HepG2 (cell line): ENCODE measurements around the gene NRL. TPM values are rescaled to one million over a fixed set of nuclear protein-coding genes. Genes with fewer than 3 reads are reported as not detected.

Source experiments
- ARID5B ChIP-seq: IDR thresholded peaks from 2 replicates; pipeline ENCODE4 v1.4.0; 2020; ENCODE audit warnings: mild to moderate bottlenecking, missing genetic modification reagents
- ARNTL ChIP-seq: sonication (generic); formaldehyde crosslinking; IDR thresholded peaks from 2 replicates; pipeline ENCODE4 v1.4.0; 2020; ENCODE audit warnings: mild to moderate bottlenecking, missing genetic modification reagents
- FOSL2 ChIP-seq: sonication (generic); formaldehyde crosslinking; IDR thresholded peaks from 2 replicates; pipeline ENCODE4 v1.4.0; 2020; ENCODE audit warnings: missing genetic modification reagents
- FOXA1 ChIP-seq, 2 experiments: fragments of 450-650 bp in 1 of 2; sonication (generic) in 1 of 2; formaldehyde crosslinking in 1 of 2; IDR thresholded peaks; 2 replicates each; pipeline versions ENCODE4 v1.4.0 to v1.6.1; 2016 to 2020; ENCODE audit warnings: missing genetic modification reagents in 1 of 2
- FOXJ3 ChIP-seq: sonication (generic); formaldehyde crosslinking; IDR thresholded peaks from 2 replicates; pipeline ENCODE4 v1.4.0; 2020; ENCODE audit warnings: missing genetic modification reagents, mild to moderate bottlenecking, borderline replicate concordance
- NR1H2 ChIP-seq: sonication (generic); formaldehyde crosslinking; IDR thresholded peaks from 2 replicates; pipeline ENCODE4 v1.8.1; 2022; ENCODE audit warnings: low read depth, missing genetic modification reagents, borderline replicate concordance
- PHF5A ChIP-seq: IDR thresholded peaks from one replicate; pipeline ENCODE4 v1.6.1; 2018; ENCODE audit warnings: low read depth, missing genetic modification reagents; ENCODE audit not compliant: unreplicated experiment
- SMAD1 ChIP-seq: sonication (generic); formaldehyde crosslinking; IDR thresholded peaks from 2 replicates; pipeline ENCODE4 v1.4.0; 2020; ENCODE audit warnings: missing genetic modification reagents, low read depth, mild to moderate bottlenecking, borderline replicate concordance
- SP2 ChIP-seq: sonication (generic); formaldehyde crosslinking; IDR thresholded peaks from 2 replicates; pipeline ENCODE4 v1.5.1; 2020; ENCODE audit warnings: mild to moderate bottlenecking, missing genetic modification reagents
- ZFP62 ChIP-seq: sonication (generic); formaldehyde crosslinking; IDR thresholded peaks from 2 replicates; pipeline ENCODE4 v1.4.0; 2020; ENCODE audit warnings: missing genetic modification reagents
- ZFYVE20 ChIP-seq: sonication (generic); formaldehyde crosslinking; IDR thresholded peaks from 2 replicates; pipeline ENCODE4 v1.8.0; 2023; ENCODE audit warnings: low read depth, mild to moderate bottlenecking, moderate library complexity, missing genetic modification reagents, borderline replicate concordance
- ZNF549 ChIP-seq: sonication (generic); formaldehyde crosslinking; IDR thresholded peaks from 2 replicates; pipeline ENCODE4 v1.5.0; 2020; ENCODE audit warnings: missing genetic modification reagents
- ZNF616 ChIP-seq: sonication (generic); formaldehyde crosslinking; IDR thresholded peaks from 2 replicates; pipeline ENCODE4 v1.5.0; 2020; ENCODE audit warnings: low read depth, mild to moderate bottlenecking, missing genetic modification reagents
- ZNF644 ChIP-seq: IDR thresholded peaks from 2 replicates; pipeline ENCODE4 v1.6.1; 2016; ENCODE audit warnings: low read depth
- ZNF646 ChIP-seq: sonication (generic); formaldehyde crosslinking; IDR thresholded peaks from 2 replicates; pipeline ENCODE4 v1.9.0; 2021; ENCODE audit warnings: mild to moderate bottlenecking, missing genetic modification reagents
- ZNF709 ChIP-seq: sonication (generic); formaldehyde crosslinking; IDR thresholded peaks from 2 replicates; pipeline ENCODE4 v1.5.0; 2020; ENCODE audit warnings: mild to moderate bottlenecking, missing genetic modification reagents
- ZSCAN5A ChIP-seq: sonication (generic); formaldehyde crosslinking; IDR thresholded peaks from 2 replicates; pipeline ENCODE4 v1.8.0; 2022; ENCODE audit warnings: mild to moderate bottlenecking, missing genetic modification reagents, borderline replicate concordance
- polyA plus RNA-seq, 8 experiments: library from polyadenylated mRNA; depleted of rRNA in 3 of 8; stranded (reverse) in 7 of 8; unstranded in 1 of 8; fragments of >200 nt; fragmentation: Illumina TruSeq in 4 of 8; extraction: Trizol in 4 of 8; gene quantifications; 2 replicates each; pipeline versions ENCODE4 v1.2.1 to v1.2.3, GENCODE V29; 2011 to 2016; ENCODE audit warnings: low read depth in 4 of 8, missing spikeins in 1 of 8, mixed read lengths in 1 of 8; ENCODE audit not compliant: insufficient read depth in 1 of 8
- total RNA-seq, 5 experiments: library from RNA; depleted of rRNA; stranded (reverse); fragments of >200 nt; fragmentation: Illumina TruSeq; extraction: Trizol; gene quantifications; 2 replicates each; pipeline ENCODE4 v1.2.3, GENCODE V29; 2016; ENCODE audit warnings: low read depth in 1 of 5

The NRL gene
- total and polyA plus RNA-seq, 2 of the 13 experiments (the other 11 are each of a cell fraction or from before 2014, with no cell fraction given), result 2.5 to 4.7 TPM

- TF ChIP-seq ZNF646, result no peak
- no peak for TF ChIP-seq FOXJ3 (CRISPR knock-in tag)
- no peak for TF ChIP-seq ZNF644 (CRISPR knock-in tag)
- TF ChIP-seq ZSCAN5A, result no peak
- no peak for TF ChIP-seq ZNF549 (CRISPR knock-in tag)
- TF ChIP-seq FOSL2 (CRISPR knock-in tag), result no peak
- TF ChIP-seq PHF5A (CRISPR knock-in tag), result no peak
- 0 out of 2 replicates have a peak, but pooled peaks have one; percentile 5 for TF ChIP-seq SP2 (CRISPR knock-in tag)
- TF ChIP-seq FOXA1 (IDR thresholded peaks at IDR 0.05), result no peak
- TF ChIP-seq FOXA1 (CRISPR knock-in tag; IDR thresholded peaks at IDR 0.05), result no peak
- TF ChIP-seq ZFP62, result no peak
- TF ChIP-seq ZFYVE20 (CRISPR knock-in tag), result no peak
- no peak for TF ChIP-seq ARNTL (CRISPR knock-in tag)
- no peak for TF ChIP-seq SMAD1 (CRISPR knock-in tag)
- TF ChIP-seq ARID5B (CRISPR knock-in tag), result no peak
- no peak for TF ChIP-seq ZNF709 (CRISPR knock-in tag)
- no peak for TF ChIP-seq ZNF616 (CRISPR knock-in tag)
- TF ChIP-seq NR1H2 (CRISPR knock-in tag), result no peak
Observed at GRCh38 chr14:24072881-24073877, 41.6 kb downstream of the NRL start (continued).
